ENCODE measurements around the gene INPP5K.

Gene INPP5K

DNA sequence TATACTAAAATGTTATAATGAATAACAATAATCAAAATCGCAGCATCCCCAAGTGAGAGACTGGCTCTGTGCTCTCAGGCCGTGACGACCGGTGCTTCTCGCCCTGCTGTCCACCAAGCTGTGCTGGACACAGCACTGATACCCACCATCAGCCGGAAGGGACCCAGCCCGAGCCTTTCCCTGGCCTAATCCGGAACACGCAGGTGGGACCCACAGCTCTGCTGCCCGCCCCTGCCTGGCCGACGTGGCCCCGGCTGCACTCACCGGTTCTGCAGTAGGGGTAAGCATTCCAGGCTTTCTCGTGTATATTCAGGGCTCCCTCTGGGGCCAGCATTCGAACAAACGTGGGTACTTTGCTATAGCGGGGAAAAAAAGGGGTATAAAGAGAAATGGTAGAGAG is 31.6 kb upstream of the INPP5K start:
- Histone ChIP-seq H3K79me2 (ENCODE audit: control insufficient read depth, insufficient read depth, low read length, poor library complexity) (no peaks in the 10 kb centered on the region), H3K9me3 (ENCODE audit: insufficient read depth, low read depth, low read length) (no peaks in the 10 kb centered on the region), H3K79me1 (ENCODE audit: low read length) (no peaks in the 10 kb centered on the region), H3K4me1 (ENCODE audit: control insufficient read depth in 1 of 2, insufficient read depth in 2 of 2, low read length in 2 of 2) (peaks cover 0 to 3% of the 10 kb centered on the region in 2 experiments), H3K4me2 (ENCODE audit: low read length) (no peak overlapping the region), H3K18ac (ENCODE audit: low read length) (no peak overlapping the region), H3K23ac (ENCODE audit: low read length) (no peak overlapping the region), H2BK5ac (ENCODE audit: low read depth, low read length, poor library complexity) (no peak overlapping the region), H2AFZ (ENCODE audit: insufficient read depth, low read length, poor library complexity) (no peak overlapping the region), H3K27ac (ENCODE audit: low read depth, low read length) (no peak overlapping the region), H3K36me3 (ENCODE audit: control insufficient read depth in 1 of 2, insufficient read depth in 2 of 2, low read length in 2 of 2) (peaks cover 58 to 63% of the 10 kb centered on the region in 2 experiments), H4K12ac (ENCODE audit: low read depth, low read length) (no peak overlapping the region), H4K91ac (ENCODE audit: low read depth, low read length) (no peak overlapping the region), H4K8ac (ENCODE audit: low read depth, low read length) (no peak overlapping the region), H3K4ac (ENCODE audit: low read depth, low read length) (no peak overlapping the region), H2BK120ac (ENCODE audit: insufficient read depth, low read length, poor library complexity) (no peak overlapping the region), H3K9ac (ENCODE audit: low read length) (no peak overlapping the region), H3K14ac (ENCODE audit: low read length) (no peak overlapping the region), H2AK5ac (ENCODE audit: low read length) (no peak overlapping the region), H2BK12ac (ENCODE audit: low read length) (no peak overlapping the region), H3K27me3 (ENCODE audit: insufficient read depth, low read length) (no peaks in the 10 kb centered on the region), H3K4me3 (ENCODE audit: low read depth, low read length) (no peak overlapping the region)
- WGBS (ENCODE audit: extremely low coverage, insufficient coverage, insufficient read length) = no CpG with 5 or more reads among the region's 18 CpGs
- no peak for DNase-seq

DNA sequence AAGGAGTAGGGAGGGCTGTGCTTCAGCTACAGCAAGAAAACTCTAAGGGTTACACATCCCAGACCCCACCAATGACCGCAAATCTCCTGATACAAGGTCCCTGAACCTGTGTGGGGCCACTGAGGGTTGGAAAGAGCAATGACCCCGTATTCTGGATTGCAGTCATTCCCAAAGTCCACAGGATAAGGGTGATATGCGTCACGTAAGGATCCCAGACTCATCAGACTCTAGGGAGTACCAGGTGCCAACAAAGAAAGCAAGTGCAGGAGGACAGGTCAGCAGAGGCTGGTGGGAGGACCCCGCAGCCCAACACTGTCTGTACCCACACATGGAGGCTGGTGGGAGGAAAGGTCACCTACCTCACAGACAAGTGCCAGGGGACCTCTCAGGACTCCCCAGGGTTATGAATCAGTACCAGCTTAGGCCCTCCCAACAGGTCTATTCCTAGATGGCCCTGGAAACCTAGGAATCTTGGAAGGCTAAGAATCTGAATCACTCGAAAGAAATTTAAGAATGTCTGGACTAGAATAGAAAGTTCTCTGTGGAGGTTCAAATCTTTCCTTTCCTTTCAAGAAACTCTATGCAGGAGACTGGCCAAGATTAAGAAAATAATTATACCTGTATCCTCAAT is 30.0 kb upstream of the INPP5K start:
- H3K4ac ChIP-seq (ENCODE audit: low read depth, low read length) = no peak overlapping the region
- no peak overlapping the region for H4K91ac ChIP-seq (ENCODE audit: low read depth, low read length)
- H3K23ac ChIP-seq (ENCODE audit: low read length) = no peak overlapping the region
- H2BK5ac ChIP-seq (ENCODE audit: low read depth, low read length, poor library complexity) = no peak overlapping the region
- DNase-seq = peak; percentile 43 to 60
- H4K12ac ChIP-seq (ENCODE audit: low read depth, low read length) = no peak overlapping the region
- no peak overlapping the region for H3K18ac ChIP-seq (ENCODE audit: low read length)
- no CpG with 5 or more reads among the region's 6 CpGs for WGBS (ENCODE audit: extremely low coverage, insufficient coverage, insufficient read length)
- no peaks in the 10 kb centered on the region for H3K4me1 ChIP-seq (ENCODE audit: control insufficient read depth in 1 of 2, insufficient read depth in 2 of 2, low read length in 2 of 2)
- no peak overlapping the region for H2AK5ac ChIP-seq (ENCODE audit: low read length)
- H4K8ac ChIP-seq (ENCODE audit: low read depth, low read length) = no peak overlapping the region
- H2AFZ ChIP-seq (ENCODE audit: insufficient read depth, low read length, poor library complexity) = no peak overlapping the region
- H3K4me3 ChIP-seq (ENCODE audit: low read depth, low read length) = no peak overlapping the region
- no peak overlapping the region for H3K4me2 ChIP-seq (ENCODE audit: low read length)
- peaks cover 59 to 69% of the 10 kb centered on the region in 2 experiments for H3K36me3 ChIP-seq (ENCODE audit: control insufficient read depth in 1 of 2, insufficient read depth in 2 of 2, low read length in 2 of 2)
- H3K79me2 ChIP-seq (ENCODE audit: control insufficient read depth, insufficient read depth, low read length, poor library complexity) = no peaks in the 10 kb centered on the region
- no peak overlapping the region for H3K27ac ChIP-seq (ENCODE audit: low read depth, low read length)
- no peak overlapping the region for H2BK120ac ChIP-seq (ENCODE audit: insufficient read depth, low read length, poor library complexity)
- H3K14ac ChIP-seq (ENCODE audit: low read length) = no peak overlapping the region
- no peaks in the 10 kb centered on the region for H3K27me3 ChIP-seq (ENCODE audit: insufficient read depth, low read length)
- H3K9ac ChIP-seq (ENCODE audit: low read length) = no peak overlapping the region
- no peaks in the 10 kb centered on the region for H3K9me3 ChIP-seq (ENCODE audit: insufficient read depth, low read depth, low read length)
- no peaks in the 10 kb centered on the region for H3K79me1 ChIP-seq (ENCODE audit: low read length)
- H2BK12ac ChIP-seq (ENCODE audit: low read length) = no peak overlapping the region

DNA sequence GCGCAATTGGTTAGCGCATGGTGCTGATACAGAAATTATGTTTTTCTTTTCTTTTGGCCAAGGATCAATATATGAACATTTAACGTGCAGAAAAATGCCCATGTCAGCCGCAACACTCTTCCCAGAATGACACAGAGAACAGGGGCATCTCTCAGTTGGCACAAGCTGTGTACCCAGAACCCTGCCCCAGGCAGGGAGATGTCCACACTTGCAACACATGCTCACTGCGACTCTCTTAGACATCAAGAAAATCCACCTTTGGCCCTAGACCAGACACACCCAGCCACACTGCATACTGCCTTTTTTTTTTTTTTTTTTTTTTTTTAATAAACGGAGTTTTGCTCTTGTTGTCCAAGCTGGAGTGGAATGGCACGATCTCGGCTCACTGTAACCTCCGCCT is 29.2 kb upstream of the INPP5K start:
- Histone ChIP-seq H4K8ac (ENCODE audit: low read depth, low read length) (no peak overlapping the region), H3K79me1 (ENCODE audit: low read length) (no peaks in the 10 kb centered on the region), H3K4me3 (ENCODE audit: low read depth, low read length) (no peak overlapping the region), H2BK12ac (ENCODE audit: low read length) (no peak overlapping the region), H3K27ac (ENCODE audit: low read depth, low read length) (no peak overlapping the region), H4K12ac (ENCODE audit: low read depth, low read length) (no peak overlapping the region), H3K36me3 (ENCODE audit: control insufficient read depth in 1 of 2, insufficient read depth in 2 of 2, low read length in 2 of 2) (peaks cover 58 to 68% of the 10 kb centered on the region in 2 experiments), H3K18ac (ENCODE audit: low read length) (no peak overlapping the region), H3K79me2 (ENCODE audit: control insufficient read depth, insufficient read depth, low read length, poor library complexity) (no peaks in the 10 kb centered on the region), H3K14ac (ENCODE audit: low read length) (no peak overlapping the region), H3K4me1 (ENCODE audit: control insufficient read depth in 1 of 2, insufficient read depth in 2 of 2, low read length in 2 of 2) (no peaks in the 10 kb centered on the region), H3K27me3 (ENCODE audit: insufficient read depth, low read length) (no peaks in the 10 kb centered on the region), H3K4me2 (ENCODE audit: low read length) (no peak overlapping the region), H2BK120ac (ENCODE audit: insufficient read depth, low read length, poor library complexity) (no peak overlapping the region), H3K23ac (ENCODE audit: low read length) (no peak overlapping the region), H2AFZ (ENCODE audit: insufficient read depth, low read length, poor library complexity) (no peak overlapping the region), H3K9ac (ENCODE audit: low read length) (no peak overlapping the region), H3K4ac (ENCODE audit: low read depth, low read length) (no peak overlapping the region), H4K91ac (ENCODE audit: low read depth, low read length) (no peak overlapping the region), H2BK5ac (ENCODE audit: low read depth, low read length, poor library complexity) (no peak overlapping the region), H2AK5ac (ENCODE audit: low read length) (no peak overlapping the region), H3K9me3 (ENCODE audit: insufficient read depth, low read depth, low read length) (no peaks in the 10 kb centered on the region)
- DNase-seq = no peak
- WGBS (ENCODE audit: extremely low coverage, insufficient coverage, insufficient read length) = no CpG with 5 or more reads among the region's 9 CpGs

DNA sequence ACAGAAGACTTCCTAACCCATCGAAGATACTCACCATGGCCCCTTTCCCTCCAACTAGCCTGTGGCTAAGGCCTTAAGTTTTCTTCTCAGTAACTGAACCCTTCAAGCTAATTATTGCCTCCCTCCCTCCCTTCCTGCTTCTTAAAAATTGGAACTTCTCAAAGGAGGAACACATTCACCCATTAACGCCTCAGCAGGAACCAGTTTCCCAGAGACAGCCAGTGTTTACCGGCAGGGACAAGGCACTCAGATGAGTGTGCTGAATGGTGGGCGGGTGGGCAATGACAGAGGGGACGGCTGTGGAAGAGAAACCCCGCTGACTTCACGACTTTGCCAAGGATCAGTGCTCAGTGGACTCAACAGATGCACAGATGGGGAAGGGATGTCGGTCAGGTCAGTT is 25.9 kb upstream of the INPP5K start:
- Histone ChIP-seq H3K14ac (ENCODE audit: low read length) (no peak overlapping the region), H2AFZ (ENCODE audit: insufficient read depth, low read length, poor library complexity) (no peak overlapping the region), H2AK5ac (ENCODE audit: low read length) (no peak overlapping the region), H4K8ac (ENCODE audit: low read depth, low read length) (no peak overlapping the region), H3K4ac (ENCODE audit: low read depth, low read length) (no peak overlapping the region), H3K36me3 (ENCODE audit: control insufficient read depth in 1 of 2, insufficient read depth in 2 of 2, low read length in 2 of 2) (peaks cover 55 to 69% of the 10 kb centered on the region in 2 experiments), H3K9ac (ENCODE audit: low read length) (no peak overlapping the region), H3K27me3 (ENCODE audit: insufficient read depth, low read length) (no peaks in the 10 kb centered on the region), H3K79me2 (ENCODE audit: control insufficient read depth, insufficient read depth, low read length, poor library complexity) (no peaks in the 10 kb centered on the region), H3K4me2 (ENCODE audit: low read length) (no peak overlapping the region), H4K91ac (ENCODE audit: low read depth, low read length) (no peak overlapping the region), H3K4me1 (ENCODE audit: control insufficient read depth in 1 of 2, insufficient read depth in 2 of 2, low read length in 2 of 2) (no peaks in the 10 kb centered on the region), H3K79me1 (ENCODE audit: low read length) (no peaks in the 10 kb centered on the region), H2BK120ac (ENCODE audit: insufficient read depth, low read length, poor library complexity) (no peak overlapping the region), H3K4me3 (ENCODE audit: low read depth, low read length) (no peak overlapping the region), H3K9me3 (ENCODE audit: insufficient read depth, low read depth, low read length) (no peaks in the 10 kb centered on the region), H2BK5ac (ENCODE audit: low read depth, low read length, poor library complexity) (no peak overlapping the region), H4K12ac (ENCODE audit: low read depth, low read length) (no peak overlapping the region), H2BK12ac (ENCODE audit: low read length) (no peak overlapping the region), H3K27ac (ENCODE audit: low read depth, low read length) (no peak overlapping the region), H3K23ac (ENCODE audit: low read length) (no peak overlapping the region), H3K18ac (ENCODE audit: low read length) (no peak overlapping the region)
- WGBS (ENCODE audit: extremely low coverage, insufficient coverage, insufficient read length) = no CpG with 5 or more reads among the region's 8 CpGs
- DNase-seq = no peak

Data from trophoblast cell (in vitro differentiated cells and primary cell).